Camera-type eye (tissue), 1 donor: ENCODE measurements around the gene ANAPC13. TPM values are rescaled to one million over a fixed set of nuclear protein-coding genes. Genes with fewer than 3 reads are reported as not detected.

Source experiments
- total RNA-seq: library from RNA; depleted of rRNA; stranded (reverse); fragments of >200 nt; gene quantifications from one replicate; pipeline ENCODE4 v1.2.3, GENCODE V29; 2014

ANAPC13 gene, protein sequence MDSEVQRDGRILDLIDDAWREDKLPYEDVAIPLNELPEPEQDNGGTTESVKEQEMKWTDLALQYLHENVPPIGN
- 78.0 TPM for total RNA-seq

DNA sequence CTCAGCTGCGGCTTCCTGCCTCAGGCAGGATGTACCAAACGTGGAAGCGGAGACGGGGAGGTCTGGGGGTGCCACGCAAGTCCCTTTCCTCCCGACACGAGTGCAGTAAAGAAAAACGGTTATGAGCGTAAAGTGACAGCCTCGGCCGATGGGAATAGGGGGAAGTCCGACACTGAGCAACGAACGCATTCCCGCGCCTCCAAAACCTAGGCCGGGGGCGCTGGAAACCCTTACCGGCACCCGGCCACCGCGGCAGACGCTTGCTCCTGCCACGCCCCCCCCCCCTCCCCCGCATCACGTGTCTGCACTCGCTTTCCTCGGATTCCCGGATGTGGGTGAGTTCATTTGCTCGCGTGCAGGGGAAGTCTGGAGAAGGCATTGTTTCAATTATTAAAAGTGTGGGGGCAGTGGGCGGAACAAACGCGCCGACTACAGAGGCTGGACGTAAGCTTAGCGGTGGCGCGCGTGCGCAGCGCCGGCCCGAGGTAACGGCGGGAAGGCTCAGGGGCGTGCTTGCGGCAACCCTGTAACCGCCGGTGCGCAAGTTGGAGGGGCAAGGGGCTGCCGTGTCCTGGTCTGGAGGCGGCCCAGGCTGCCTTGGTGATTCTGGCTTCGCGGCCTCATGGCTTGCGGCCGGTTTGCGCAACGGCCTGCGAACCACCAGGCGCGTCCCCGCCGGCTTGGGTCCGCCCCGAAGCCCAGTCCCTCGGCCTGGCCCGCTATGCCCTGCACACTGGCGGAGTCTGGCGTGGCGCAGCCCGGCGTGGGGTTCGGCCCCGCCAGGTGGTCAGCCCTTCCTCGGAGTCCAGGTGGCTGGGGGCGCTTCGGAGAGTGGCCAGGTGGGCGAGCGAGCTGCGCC, at the start of gene ANAPC13, which contains the start of gene CEP63:
Gene ANAPC13, minus strand, starts transcription at position 268 of the 859 bp plus-strand sequence. CDS start 3,081 bp downstream, outside the sequence.
Gene CEP63, plus strand, starts transcription at position 340 of the 859 bp plus-strand sequence. CDS start 9,264 bp downstream, outside the sequence.

Other genes starting within 250 kb of the ANAPC13 start
- 116 TPM for gene RYK, start 235.1 kb downstream of the ANAPC13 start, total RNA-seq
- 228 TPM for gene AMOTL2, start 111.5 kb downstream of the ANAPC13 start, total RNA-seq
- 43.2 TPM for gene CEP63, start 72 bp upstream of the ANAPC13 start, total RNA-seq
- 13.8 TPM for gene KY, start 165.0 kb upstream of the ANAPC13 start, total RNA-seq